Neural progenitor cell (in vitro differentiated cells): ENCODE results near the gene SLC39A7.

Experiments
- CTCF ChIP-seq: fragments of 200-600 bp; sonication (generic); IDR thresholded peaks from 2 replicates; pipeline ENCODE4 v1.5.1; 2017; ENCODE audit warnings: antibody characterized with exemption, mild to moderate bottlenecking
- EZH2 ChIP-seq: fragments of 200-600 bp; sonication (generic); IDR thresholded peaks from 2 replicates; pipeline ENCODE4 v1.6.1; 2017; ENCODE audit warnings: antibody characterized with exemption, mild to moderate bottlenecking, moderate library complexity
- EZH2phosphoT487 ChIP-seq: fragments of 200-600 bp; sonication (generic); IDR thresholded peaks from 2 replicates; pipeline ENCODE4 v1.6.1; 2017; ENCODE audit warnings: antibody characterized with exemption

GRCh38 chr6:33174784-33175183 is 25.9 kb upstream of the SLC39A7 start:
- TF ChIP-seq CTCF (no peak), EZH2 (no peak), EZH2phosphoT487 (no peak)
